ENCODE measurements around the gene IFT43. TPM values are rescaled to one million over a fixed set of nuclear protein-coding genes. Genes with fewer than 3 reads are reported as not detected.

The IFT43 gene
- total RNA-seq, 1 experiment from 2014 or later = 98.8 TPM

DNA sequence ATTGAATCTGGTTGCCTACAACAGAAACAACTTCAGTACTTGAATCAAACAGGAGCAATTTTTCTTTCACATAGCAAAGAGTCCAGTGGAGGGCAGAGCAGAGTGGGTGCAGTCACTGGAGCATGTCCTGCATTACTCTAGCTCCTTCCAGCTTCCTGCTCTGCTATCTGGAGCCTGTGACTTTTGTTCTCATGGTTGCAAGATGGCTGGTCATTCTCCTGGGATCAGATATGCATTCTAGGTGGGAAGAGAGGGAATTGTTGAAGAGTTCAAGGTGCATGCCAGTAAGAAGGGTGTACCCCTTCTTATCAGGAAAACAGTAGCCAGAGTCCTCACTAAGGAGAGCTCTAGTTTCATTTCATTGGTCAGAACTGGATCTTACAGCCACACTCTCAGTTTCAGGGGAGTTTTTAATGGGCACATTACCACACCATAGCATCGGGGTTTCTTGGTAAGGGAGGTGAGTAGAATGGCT lies 8.0 kb downstream of the IFT43 start:
- peaks cover 13% of the 10 kb centered on the region; the same call in 1 of the 2 replicates for H4K20me1 ChIP-seq (ENCODE audit: insufficient read depth)
- H2AFZ ChIP-seq = no peak overlapping the region
- TF ChIP-seq, protein P1, sequence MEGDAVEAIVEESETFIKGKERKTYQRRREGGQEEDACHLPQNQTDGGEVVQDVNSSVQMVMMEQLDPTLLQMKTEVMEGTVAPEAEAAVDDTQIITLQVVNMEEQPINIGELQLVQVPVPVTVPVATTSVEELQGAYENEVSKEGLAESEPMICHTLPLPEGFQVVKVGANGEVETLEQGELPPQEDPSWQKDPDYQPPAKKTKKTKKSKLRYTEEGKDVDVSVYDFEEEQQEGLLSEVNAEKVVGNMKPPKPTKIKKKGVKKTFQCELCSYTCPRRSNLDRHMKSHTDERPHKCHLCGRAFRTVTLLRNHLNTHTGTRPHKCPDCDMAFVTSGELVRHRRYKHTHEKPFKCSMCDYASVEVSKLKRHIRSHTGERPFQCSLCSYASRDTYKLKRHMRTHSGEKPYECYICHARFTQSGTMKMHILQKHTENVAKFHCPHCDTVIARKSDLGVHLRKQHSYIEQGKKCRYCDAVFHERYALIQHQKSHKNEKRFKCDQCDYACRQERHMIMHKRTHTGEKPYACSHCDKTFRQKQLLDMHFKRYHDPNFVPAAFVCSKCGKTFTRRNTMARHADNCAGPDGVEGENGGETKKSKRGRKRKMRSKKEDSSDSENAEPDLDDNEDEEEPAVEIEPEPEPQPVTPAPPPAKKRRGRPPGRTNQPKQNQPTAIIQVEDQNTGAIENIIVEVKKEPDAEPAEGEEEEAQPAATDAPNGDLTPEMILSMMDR (conservative IDR thresholded peaks at IDR 0.05) = no peak
- no peak for TF ChIP-seq EZH2 (IDR thresholded peaks at IDR 0.05; ENCODE audit: low read depth)
- no peaks in the 10 kb centered on the region for H3F3A ChIP-seq (ENCODE audit: insufficient read depth, low read depth)
- no peaks in the 10 kb centered on the region for H3K9me2 ChIP-seq (ENCODE audit: insufficient read depth)
- peaks cover 47% of the 10 kb centered on the region for H3K36me3 ChIP-seq (ENCODE audit: low read depth)
- H3K27ac ChIP-seq = no peak overlapping the region
- H3K4me1 ChIP-seq (replicated peaks; ENCODE audit: insufficient read depth) = no peaks in the 10 kb centered on the region
- no peak overlapping the region for H3K4me3 ChIP-seq
- no peak for DNase-seq
- intact Hi-C loops (cut with micrococcal nuclease; ENCODE audit: unreplicated experiment) = no loop called here
- no TSS peak for BruUV-seq (replicated peaks)
- no peaks in the 10 kb centered on the region for H3K79me2 ChIP-seq (ENCODE audit: low read depth)
- H3K27me3 ChIP-seq (ENCODE audit: insufficient read depth, low read depth) = no peaks in the 10 kb centered on the region
- POLR2A ChIA-PET (ENCODE audit: unreplicated experiment) = interaction anchor here (0.6 to 0.7 kb wide), 3 partner anchors 23 to 627 kb away, joined by 4 to 20 read pairs (median 11); no protein-coding TSS in a partner anchor
- CTCF ChIA-PET = no interaction called here
- no peaks in the 10 kb centered on the region for H3K9me3 ChIP-seq (ENCODE audit: insufficient read depth, low read depth)
- no peak overlapping the region for H3K4me2 ChIP-seq

DNA sequence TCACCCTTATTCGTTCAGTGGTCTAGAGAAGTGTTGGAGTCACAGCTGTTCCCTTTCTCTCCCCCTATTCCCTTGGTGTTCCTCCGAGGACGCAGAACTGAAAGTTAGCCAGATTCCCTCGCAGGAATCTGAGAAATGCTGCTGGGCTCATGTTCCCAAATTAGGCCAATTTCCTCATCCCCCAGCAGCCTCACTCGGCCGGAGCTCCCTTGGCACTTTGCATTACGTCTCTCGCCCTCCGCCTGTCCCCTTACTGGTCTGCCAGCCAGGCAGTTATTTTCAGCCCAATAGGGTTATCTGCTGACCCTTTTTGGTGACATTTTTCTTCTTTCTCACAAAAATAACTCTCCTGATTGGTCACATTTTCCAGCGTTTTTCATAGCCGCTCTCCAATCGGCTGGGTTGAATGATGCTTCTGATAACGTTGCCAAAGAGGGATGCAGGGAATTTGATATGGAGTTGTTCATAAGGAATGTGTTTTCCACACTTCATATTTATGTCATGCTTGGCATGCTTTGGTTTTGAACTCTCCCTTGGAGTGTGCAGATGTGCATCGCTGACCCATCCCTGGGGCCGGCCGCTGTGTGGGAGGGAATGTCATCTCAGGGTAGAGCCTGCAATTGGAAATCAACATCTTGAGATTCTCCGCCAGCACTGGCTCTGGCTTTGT lies 9.9 kb downstream of the IFT43 start:
- Histone ChIP-seq H3K4me3 (no peak overlapping the region), H3K36me3 (ENCODE audit: low read depth) (peaks cover 45% of the 10 kb centered on the region), H3K27ac (no peak overlapping the region), H3K27me3 (ENCODE audit: insufficient read depth, low read depth) (no peaks in the 10 kb centered on the region), H2AFZ (no peak overlapping the region), H3K9me3 (ENCODE audit: insufficient read depth, low read depth) (no peaks in the 10 kb centered on the region), H3K9me2 (ENCODE audit: insufficient read depth) (no peaks in the 10 kb centered on the region), H3K4me1 (replicated peaks; ENCODE audit: insufficient read depth) (no peaks in the 10 kb centered on the region), H3K4me2 (no peak overlapping the region), H3K79me2 (ENCODE audit: low read depth) (no peaks in the 10 kb centered on the region), H3F3A (ENCODE audit: insufficient read depth, low read depth) (no peaks in the 10 kb centered on the region), H4K20me1 (ENCODE audit: insufficient read depth) (peaks cover 13% of the 10 kb centered on the region; the same call in 1 of the 2 replicates)
- ChIA-PET POLR2A (ENCODE audit: unreplicated experiment) (interaction anchor here (0.7 kb wide), 1 partner anchor 676 kb away, joined by 4 read pairs; no protein-coding TSS in a partner anchor), CTCF (no interaction called here)
- BruUV-seq (replicated peaks) = no TSS peak
- TF ChIP-seq, protein P1 (conservative IDR thresholded peaks at IDR 0.05) = no peak
- intact Hi-C loops (cut with micrococcal nuclease; ENCODE audit: unreplicated experiment) = no loop called here
- DNase-seq = no peak

DNA sequence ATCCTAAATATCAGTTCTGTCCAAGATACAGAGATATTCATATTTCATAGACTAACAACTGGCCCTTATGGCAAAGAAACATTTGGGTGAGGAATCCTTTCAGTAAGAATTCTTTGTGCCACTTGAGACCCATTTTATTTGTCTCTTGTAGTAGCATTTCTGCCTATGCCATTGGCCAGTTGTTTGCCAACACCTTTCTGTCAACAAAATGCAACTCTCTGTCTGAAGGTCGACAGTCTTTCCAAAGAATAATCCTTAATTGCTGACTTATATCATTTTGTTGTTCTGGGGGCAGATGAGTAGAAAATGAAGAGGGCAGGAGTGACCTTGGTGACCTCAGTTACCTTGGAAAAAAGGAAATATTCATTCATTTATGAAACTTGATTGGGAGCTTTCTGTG lies 10.9 kb downstream of the IFT43 start:
- Histone ChIP-seq H3K27me3 (ENCODE audit: insufficient read depth, low read depth) (no peaks in the 10 kb centered on the region), H2AFZ (no peak overlapping the region), H3K9me3 (ENCODE audit: insufficient read depth, low read depth) (no peaks in the 10 kb centered on the region), H3K4me1 (replicated peaks; ENCODE audit: insufficient read depth) (no peaks in the 10 kb centered on the region), H3K4me2 (no peak overlapping the region), H3K36me3 (ENCODE audit: low read depth) (peaks cover 48% of the 10 kb centered on the region), H3K9me2 (ENCODE audit: insufficient read depth) (no peaks in the 10 kb centered on the region), H3K79me2 (ENCODE audit: low read depth) (no peaks in the 10 kb centered on the region), H3K27ac (no peak overlapping the region), H3F3A (ENCODE audit: insufficient read depth, low read depth) (no peaks in the 10 kb centered on the region), H3K4me3 (no peak overlapping the region), H4K20me1 (ENCODE audit: insufficient read depth) (peaks cover 13% of the 10 kb centered on the region; the same call in 1 of the 2 replicates)
- POLR2A ChIA-PET (ENCODE audit: unreplicated experiment) = no interaction called here
- BruUV-seq (replicated peaks) = no TSS peak
- intact Hi-C loops (cut with micrococcal nuclease; ENCODE audit: unreplicated experiment) = no loop called here
- CTCF ChIA-PET = no interaction called here
- no peak for DNase-seq
- TF ChIP-seq, protein P1 (conservative IDR thresholded peaks at IDR 0.05) = no peak
- no peak for TF ChIP-seq EZH2 (IDR thresholded peaks at IDR 0.05; ENCODE audit: low read depth)

Data from PC-9 (cell line).